Loucy (cell line): ENCODE results near the gene LSM3.
A peak's percentile ranks its signal among the peaks of the same experiment; 100 is the strongest.

Experiments used
- H2AFZ ChIP-seq: fragments of 200-600 bp; sonication (generic); 2 replicates; pipeline ENCODE4 v1.6.0; 2016; ENCODE audit warnings: antibody characterized with exemption, mild to moderate bottlenecking, low read length, moderate library complexity
- H3F3A ChIP-seq: fragments of 200-600 bp; 2 replicates; pipeline ENCODE4 v1.6.0; 2016; ENCODE audit warnings: antibody characterized with exemption, low read depth, mild to moderate bottlenecking
- H3K27me3 ChIP-seq: fragments of 200-600 bp; sonication (generic); 2 replicates; pipeline ENCODE4 v1.6.1; 2014; ENCODE audit warnings: low read length, mild to moderate bottlenecking; ENCODE audit not compliant: insufficient read depth, poor library complexity, severe bottlenecking
- H3K36me3 ChIP-seq: fragments of 200-600 bp; sonication (generic); 2 replicates; pipeline ENCODE4 v1.6.1; 2016; ENCODE audit warnings: low read length; ENCODE audit not compliant: insufficient read depth
- H3K4me1 ChIP-seq: fragments of 200-600 bp; sonication (generic); 2 replicates; pipeline ENCODE4 v1.5.1; 2014; ENCODE audit warnings: low read length, mild to moderate bottlenecking; ENCODE audit not compliant: insufficient read depth, poor library complexity, severe bottlenecking
- H3K4me2 ChIP-seq: fragments of 200-600 bp; sonication (generic); 2 replicates; pipeline ENCODE4 v1.6.0; 2014; ENCODE audit warnings: antibody characterized with exemption, low read length, low read depth, mild to moderate bottlenecking; ENCODE audit not compliant: poor library complexity, severe bottlenecking
- H3K4me3 ChIP-seq: fragments of 200-600 bp; sonication (generic); 2 replicates; pipeline ENCODE4 v1.5.1; 2014; ENCODE audit warnings: low read length, mild to moderate bottlenecking, mixed read lengths; ENCODE audit not compliant: poor library complexity, severe bottlenecking
- H3K79me2 ChIP-seq: fragments of 200-600 bp; sonication (generic); 2 replicates; pipeline ENCODE4 v1.6.1; 2014; ENCODE audit warnings: low read length; ENCODE audit not compliant: insufficient read depth
- H3K9ac ChIP-seq: fragments of 200-600 bp; sonication (generic); 2 replicates; pipeline ENCODE4 v1.6.0; 2014; ENCODE audit warnings: mild to moderate bottlenecking, low read depth, low read length, moderate library complexity; ENCODE audit not compliant: poor library complexity, severe bottlenecking
- H3K9me2 ChIP-seq: fragments of 200-600 bp; sonication (generic); replicated peaks from 2 replicates; pipeline ENCODE4 v1.6.1; 2016; ENCODE audit warnings: low read depth, low read length, mixed read lengths
- H3K9me3 ChIP-seq: fragments of 200-600 bp; sonication (generic); 2 replicates; pipeline ENCODE4 v1.6.1; 2014; ENCODE audit warnings: mild to moderate bottlenecking, antibody characterized with exemption, low read length, low read depth; ENCODE audit not compliant: insufficient read depth
- H4K20me1 ChIP-seq: fragments of 200-600 bp; sonication (generic); 2 replicates; pipeline ENCODE4 v1.6.0; 2014; ENCODE audit warnings: antibody characterized with exemption, low read length, mild to moderate bottlenecking; ENCODE audit not compliant: insufficient read depth, poor library complexity, severe bottlenecking
- EZH2phosphoT487 ChIP-seq: fragments of 200-600 bp; IDR thresholded peaks from 2 replicates; pipeline ENCODE4 v1.6.1; 2018; ENCODE audit warnings: antibody characterized with exemption, mild to moderate bottlenecking, moderate library complexity, borderline replicate concordance
- TF ChIP-seq, protein P1 (sequence below): fragments of 200-600 bp; sonication (generic); conservative IDR thresholded peaks from 2 replicates; pipeline ENCODE4 v1.5.1; 2014; ENCODE audit warnings: mild to moderate bottlenecking, antibody characterized with exemption, low read length

LSM3 gene

GRCh38 chr3:14181253-14181652 lies 2.6 kb downstream of the LSM3 start:
- no peaks in the 10 kb centered on the region for H3K9me2 ChIP-seq
- H3K27me3 ChIP-seq, result peaks cover 4% of the 10 kb centered on the region
- peaks cover 56% of the 10 kb centered on the region for H3K4me1 ChIP-seq
- peak overlapping the region; percentile 73 for H3K4me2 ChIP-seq
- H3K9ac ChIP-seq, result peak overlapping the region; percentile 9
- TF ChIP-seq, protein P1, sequence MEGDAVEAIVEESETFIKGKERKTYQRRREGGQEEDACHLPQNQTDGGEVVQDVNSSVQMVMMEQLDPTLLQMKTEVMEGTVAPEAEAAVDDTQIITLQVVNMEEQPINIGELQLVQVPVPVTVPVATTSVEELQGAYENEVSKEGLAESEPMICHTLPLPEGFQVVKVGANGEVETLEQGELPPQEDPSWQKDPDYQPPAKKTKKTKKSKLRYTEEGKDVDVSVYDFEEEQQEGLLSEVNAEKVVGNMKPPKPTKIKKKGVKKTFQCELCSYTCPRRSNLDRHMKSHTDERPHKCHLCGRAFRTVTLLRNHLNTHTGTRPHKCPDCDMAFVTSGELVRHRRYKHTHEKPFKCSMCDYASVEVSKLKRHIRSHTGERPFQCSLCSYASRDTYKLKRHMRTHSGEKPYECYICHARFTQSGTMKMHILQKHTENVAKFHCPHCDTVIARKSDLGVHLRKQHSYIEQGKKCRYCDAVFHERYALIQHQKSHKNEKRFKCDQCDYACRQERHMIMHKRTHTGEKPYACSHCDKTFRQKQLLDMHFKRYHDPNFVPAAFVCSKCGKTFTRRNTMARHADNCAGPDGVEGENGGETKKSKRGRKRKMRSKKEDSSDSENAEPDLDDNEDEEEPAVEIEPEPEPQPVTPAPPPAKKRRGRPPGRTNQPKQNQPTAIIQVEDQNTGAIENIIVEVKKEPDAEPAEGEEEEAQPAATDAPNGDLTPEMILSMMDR, result no peak
- TF ChIP-seq EZH2phosphoT487, result no peak
- peaks cover 89% of the 10 kb centered on the region for H3K79me2 ChIP-seq
- H3K9me3 ChIP-seq, result no peaks in the 10 kb centered on the region
- peak overlapping the region; percentile 22 for H3K4me3 ChIP-seq
- peaks cover 18% of the 10 kb centered on the region; the same call in 1 of the 2 replicates for H3K36me3 ChIP-seq
- no peak overlapping the region for H2AFZ ChIP-seq
- no peaks in the 10 kb centered on the region for H3F3A ChIP-seq
- peaks cover 21% of the 10 kb centered on the region for H4K20me1 ChIP-seq

GRCh38 chr3:14183015-14183577 lies 4.5 kb downstream of the LSM3 start:
- Histone ChIP-seq H3K9ac (peak overlapping the region; percentile 68), H3K4me1 (peaks cover 52% of the 10 kb centered on the region), H3K36me3 (peaks cover 32% of the 10 kb centered on the region; the same call in 1 of the 2 replicates), H3K9me2 (no peaks in the 10 kb centered on the region), H3K9me3 (no peaks in the 10 kb centered on the region), H3K27me3 (peaks cover 2% of the 10 kb centered on the region), H2AFZ (no peak overlapping the region), H3K4me3 (peak overlapping the region; percentile 61), H3K4me2 (peak overlapping the region; percentile 73), H4K20me1 (peaks cover 21% of the 10 kb centered on the region), H3K79me2 (peaks cover 88% of the 10 kb centered on the region), H3F3A (no peaks in the 10 kb centered on the region)
- TF ChIP-seq EZH2phosphoT487, result no peak
- TF ChIP-seq, protein P1, result no peak

DNA sequence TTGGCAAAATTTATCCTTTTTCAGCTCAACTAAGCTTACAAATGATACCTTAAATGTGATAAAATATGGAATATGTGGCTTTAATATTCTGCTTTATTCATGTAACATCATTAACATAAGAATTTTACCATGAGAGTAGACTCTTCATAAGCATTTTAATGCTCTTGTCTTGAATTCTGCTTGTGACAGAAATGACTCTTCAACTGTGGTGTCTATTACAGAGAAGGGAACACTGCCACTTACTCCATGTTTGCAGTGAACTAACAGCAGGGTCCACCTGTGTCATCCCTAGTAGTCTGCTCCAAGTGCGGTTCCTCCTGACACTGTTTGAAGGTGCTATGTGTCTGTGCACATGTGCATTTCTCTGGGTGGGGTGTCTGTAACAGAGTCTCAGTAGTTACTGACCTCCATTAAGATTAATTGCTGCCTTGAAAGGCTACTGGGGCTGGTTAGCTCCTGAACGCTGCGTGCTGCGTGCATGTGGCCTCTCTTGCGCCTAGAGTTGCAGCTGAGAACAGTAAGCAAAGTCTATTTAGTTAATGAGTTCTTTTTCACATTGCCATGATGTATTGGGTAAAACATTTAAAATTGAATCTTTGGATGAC lies 8.3 kb downstream of the LSM3 start:
- Histone ChIP-seq H3K4me3 (no peak overlapping the region), H3K9me2 (no peaks in the 10 kb centered on the region), H3K4me1 (peaks cover 39% of the 10 kb centered on the region), H3F3A (no peaks in the 10 kb centered on the region), H3K4me2 (peak overlapping the region; percentile 45), H3K27me3 (no peaks in the 10 kb centered on the region), H2AFZ (no peak overlapping the region), H3K9ac (no peak overlapping the region), H3K9me3 (no peaks in the 10 kb centered on the region), H3K36me3 (peaks cover 32% of the 10 kb centered on the region; the same call in 1 of the 2 replicates), H4K20me1 (peaks cover 12% of the 10 kb centered on the region), H3K79me2 (peaks cover 84% of the 10 kb centered on the region)
- no peak for TF ChIP-seq EZH2phosphoT487
- TF ChIP-seq, protein P1, result no peak
